ENCODE measurements around the gene LBHD2. TPM values are rescaled to one million over a fixed set of nuclear protein-coding genes. Genes with fewer than 3 reads are reported as not detected.

Gene LBHD2
- total and polyA plus RNA-seq, 2 of the 13 experiments (the other 11 are each of a cell fraction or from before 2014, with no cell fraction given), result 0.67 to 1.00 TPM

DNA sequence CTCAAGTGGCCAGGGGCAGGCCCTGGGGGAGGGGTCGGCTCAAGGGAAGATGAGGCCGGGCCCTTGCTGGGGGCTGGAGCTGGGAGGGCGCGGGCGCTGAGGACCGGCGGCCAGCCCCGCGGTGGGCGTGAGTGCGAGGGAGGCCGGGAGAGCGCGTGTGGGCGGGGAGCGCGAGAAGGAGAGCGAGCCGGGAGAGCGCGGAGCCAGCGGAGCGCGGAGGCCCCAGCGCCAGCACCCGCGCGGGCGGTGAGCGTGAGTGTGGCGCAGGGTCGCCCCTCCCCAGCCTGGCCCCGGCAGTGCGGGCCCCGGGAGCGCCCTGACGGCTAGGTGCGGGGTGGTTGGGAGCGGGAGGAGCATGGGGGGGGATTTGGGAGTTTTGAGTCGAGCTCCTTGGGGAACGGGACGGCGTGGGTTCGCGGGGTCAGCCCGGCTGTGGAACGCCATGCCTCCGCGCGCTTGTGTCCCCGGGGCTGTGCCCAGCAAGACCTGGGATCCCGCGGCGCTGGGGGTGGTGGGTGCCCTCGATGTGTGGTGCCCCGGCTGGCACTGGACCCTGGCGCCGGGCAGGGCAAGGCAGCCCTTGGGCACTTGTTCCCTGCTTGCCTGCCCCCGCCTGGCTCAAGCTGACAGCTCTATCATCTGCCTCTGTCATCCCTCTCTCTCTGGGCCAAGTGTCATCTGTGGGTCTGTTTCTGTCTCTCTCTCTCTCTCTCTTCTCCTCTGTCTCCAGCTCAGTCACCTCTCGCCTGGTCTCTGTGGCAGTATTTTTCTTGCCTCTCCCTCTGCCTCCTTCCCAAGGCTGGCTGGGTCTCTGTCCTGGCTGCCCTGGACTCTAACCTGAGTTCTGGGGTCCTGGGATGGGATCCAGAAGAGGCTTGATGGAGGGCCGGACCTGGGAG is at the start of gene LBHD2 (continued):
- TF ChIP-seq, protein P1, sequence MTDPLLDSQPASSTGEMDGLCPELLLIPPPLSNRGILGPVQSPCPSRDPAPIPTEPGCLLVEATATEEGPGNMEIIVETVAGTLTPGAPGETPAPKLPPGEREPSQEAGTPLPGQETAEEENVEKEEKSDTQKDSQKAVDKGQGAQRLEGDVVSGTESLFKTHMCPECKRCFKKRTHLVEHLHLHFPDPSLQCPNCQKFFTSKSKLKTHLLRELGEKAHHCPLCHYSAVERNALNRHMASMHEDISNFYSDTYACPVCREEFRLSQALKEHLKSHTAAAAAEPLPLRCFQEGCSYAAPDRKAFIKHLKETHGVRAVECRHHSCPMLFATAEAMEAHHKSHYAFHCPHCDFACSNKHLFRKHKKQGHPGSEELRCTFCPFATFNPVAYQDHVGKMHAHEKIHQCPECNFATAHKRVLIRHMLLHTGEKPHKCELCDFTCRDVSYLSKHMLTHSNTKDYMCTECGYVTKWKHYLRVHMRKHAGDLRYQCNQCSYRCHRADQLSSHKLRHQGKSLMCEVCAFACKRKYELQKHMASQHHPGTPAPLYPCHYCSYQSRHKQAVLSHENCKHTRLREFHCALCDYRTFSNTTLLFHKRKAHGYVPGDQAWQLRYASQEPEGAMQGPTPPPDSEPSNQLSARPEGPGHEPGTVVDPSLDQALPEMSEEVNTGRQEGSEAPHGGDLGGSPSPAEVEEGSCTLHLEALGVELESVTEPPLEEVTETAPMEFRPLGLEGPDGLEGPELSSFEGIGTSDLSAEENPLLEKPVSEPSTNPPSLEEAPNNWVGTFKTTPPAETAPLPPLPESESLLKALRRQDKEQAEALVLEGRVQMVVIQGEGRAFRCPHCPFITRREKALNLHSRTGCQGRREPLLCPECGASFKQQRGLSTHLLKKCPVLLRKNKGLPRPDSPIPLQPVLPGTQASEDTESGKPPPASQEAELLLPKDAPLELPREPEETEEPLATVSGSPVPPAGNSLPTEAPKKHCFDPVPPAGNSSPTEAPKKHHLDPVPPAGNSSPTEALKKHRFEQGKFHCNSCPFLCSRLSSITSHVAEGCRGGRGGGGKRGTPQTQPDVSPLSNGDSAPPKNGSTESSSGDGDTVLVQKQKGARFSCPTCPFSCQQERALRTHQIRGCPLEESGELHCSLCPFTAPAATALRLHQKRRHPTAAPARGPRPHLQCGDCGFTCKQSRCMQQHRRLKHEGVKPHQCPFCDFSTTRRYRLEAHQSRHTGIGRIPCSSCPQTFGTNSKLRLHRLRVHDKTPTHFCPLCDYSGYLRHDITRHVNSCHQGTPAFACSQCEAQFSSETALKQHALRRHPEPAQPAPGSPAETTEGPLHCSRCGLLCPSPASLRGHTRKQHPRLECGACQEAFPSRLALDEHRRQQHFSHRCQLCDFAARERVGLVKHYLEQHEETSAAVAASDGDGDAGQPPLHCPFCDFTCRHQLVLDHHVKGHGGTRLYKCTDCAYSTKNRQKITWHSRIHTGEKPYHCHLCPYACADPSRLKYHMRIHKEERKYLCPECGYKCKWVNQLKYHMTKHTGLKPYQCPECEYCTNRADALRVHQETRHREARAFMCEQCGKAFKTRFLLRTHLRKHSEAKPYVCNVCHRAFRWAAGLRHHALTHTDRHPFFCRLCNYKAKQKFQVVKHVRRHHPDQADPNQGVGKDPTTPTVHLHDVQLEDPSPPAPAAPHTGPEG (CRISPR knock-in tag; IDR thresholded peaks at IDR 0.05), result no peak
- TF ChIP-seq HOXA3 (CRISPR knock-in tag; IDR thresholded peaks at IDR 0.05) (0 out of 2 replicates have a peak, but pooled peaks have one; percentile 19), NCOA5 (CRISPR knock-in tag; IDR thresholded peaks at IDR 0.05) (no peak), ZNF572 (CRISPR knock-in tag; IDR thresholded peaks at IDR 0.05) (no peak), YY1 (IDR thresholded peaks at IDR 0.05; ENCODE audit: insufficient read depth, insufficient replicate concordance, low read depth, low read length) (no peak), NFYC (CRISPR knock-in tag; IDR thresholded peaks at IDR 0.05) (no peak), POLR2AphosphoS5 (IDR thresholded peaks at IDR 0.05; ENCODE audit: low read depth, low read length) (no peak), ZBTB42 (CRISPR knock-in tag; IDR thresholded peaks at IDR 0.05) (no peak), SNAI1 (CRISPR knock-in tag; IDR thresholded peaks at IDR 0.05; ENCODE audit: borderline replicate concordance) (no peak), ZNF484 (CRISPR knock-in tag; IDR thresholded peaks at IDR 0.05; ENCODE audit: borderline replicate concordance, low read depth) (no peak), CHD2 (IDR thresholded peaks at IDR 0.05; ENCODE audit: low read depth, low read length) (no peak)
- TF ChIP-seq, protein P2, sequence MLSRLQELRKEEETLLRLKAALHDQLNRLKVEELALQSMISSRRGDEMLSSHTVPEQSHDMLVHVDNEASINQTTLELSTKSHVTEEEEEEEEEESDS (CRISPR knock-in tag; IDR thresholded peaks at IDR 0.05; ENCODE audit: borderline replicate concordance), result no peak
- TF ChIP-seq, protein P3, sequence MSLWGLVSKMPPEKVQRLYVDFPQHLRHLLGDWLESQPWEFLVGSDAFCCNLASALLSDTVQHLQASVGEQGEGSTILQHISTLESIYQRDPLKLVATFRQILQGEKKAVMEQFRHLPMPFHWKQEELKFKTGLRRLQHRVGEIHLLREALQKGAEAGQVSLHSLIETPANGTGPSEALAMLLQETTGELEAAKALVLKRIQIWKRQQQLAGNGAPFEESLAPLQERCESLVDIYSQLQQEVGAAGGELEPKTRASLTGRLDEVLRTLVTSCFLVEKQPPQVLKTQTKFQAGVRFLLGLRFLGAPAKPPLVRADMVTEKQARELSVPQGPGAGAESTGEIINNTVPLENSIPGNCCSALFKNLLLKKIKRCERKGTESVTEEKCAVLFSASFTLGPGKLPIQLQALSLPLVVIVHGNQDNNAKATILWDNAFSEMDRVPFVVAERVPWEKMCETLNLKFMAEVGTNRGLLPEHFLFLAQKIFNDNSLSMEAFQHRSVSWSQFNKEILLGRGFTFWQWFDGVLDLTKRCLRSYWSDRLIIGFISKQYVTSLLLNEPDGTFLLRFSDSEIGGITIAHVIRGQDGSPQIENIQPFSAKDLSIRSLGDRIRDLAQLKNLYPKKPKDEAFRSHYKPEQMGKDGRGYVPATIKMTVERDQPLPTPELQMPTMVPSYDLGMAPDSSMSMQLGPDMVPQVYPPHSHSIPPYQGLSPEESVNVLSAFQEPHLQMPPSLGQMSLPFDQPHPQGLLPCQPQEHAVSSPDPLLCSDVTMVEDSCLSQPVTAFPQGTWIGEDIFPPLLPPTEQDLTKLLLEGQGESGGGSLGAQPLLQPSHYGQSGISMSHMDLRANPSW (CRISPR knock-in tag; IDR thresholded peaks at IDR 0.05; ENCODE audit: borderline replicate concordance), result no peak
- TF ChIP-seq, protein P4, sequence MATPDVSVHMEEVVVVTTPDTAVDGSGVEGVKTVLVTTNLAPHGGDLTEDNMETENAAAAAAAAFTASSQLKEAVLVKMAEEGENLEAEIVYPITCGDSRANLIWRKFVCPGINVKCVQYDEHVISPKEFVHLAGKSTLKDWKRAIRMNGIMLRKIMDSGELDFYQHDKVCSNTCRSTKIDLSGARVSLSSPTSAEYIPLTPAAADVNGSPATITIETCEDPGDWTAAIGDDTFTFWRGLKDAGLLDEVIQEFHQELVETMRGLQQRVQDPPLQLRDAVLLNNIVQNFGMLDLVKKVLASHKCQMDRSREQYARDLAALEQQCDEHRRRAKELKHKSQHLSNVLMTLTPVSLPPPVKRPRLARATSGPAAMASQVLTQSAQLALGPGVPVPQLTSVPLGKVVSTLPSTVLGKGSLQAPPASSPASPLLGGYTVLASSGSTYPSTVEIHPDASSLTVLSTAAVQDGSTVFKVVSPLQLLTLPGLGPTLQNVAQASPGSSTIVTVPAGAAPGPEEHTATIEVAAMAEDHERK (CRISPR knock-in tag; IDR thresholded peaks at IDR 0.05; ENCODE audit: low read depth), result no peak
- TF ChIP-seq, protein P5, sequence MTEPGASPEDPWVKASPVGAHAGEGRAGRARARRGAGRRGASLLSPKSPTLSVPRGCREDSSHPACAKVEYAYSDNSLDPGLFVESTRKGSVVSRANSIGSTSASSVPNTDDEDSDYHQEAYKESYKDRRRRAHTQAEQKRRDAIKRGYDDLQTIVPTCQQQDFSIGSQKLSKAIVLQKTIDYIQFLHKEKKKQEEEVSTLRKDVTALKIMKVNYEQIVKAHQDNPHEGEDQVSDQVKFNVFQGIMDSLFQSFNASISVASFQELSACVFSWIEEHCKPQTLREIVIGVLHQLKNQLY (CRISPR knock-in tag; IDR thresholded peaks at IDR 0.05), result no peak
- TF ChIP-seq, protein P6, sequence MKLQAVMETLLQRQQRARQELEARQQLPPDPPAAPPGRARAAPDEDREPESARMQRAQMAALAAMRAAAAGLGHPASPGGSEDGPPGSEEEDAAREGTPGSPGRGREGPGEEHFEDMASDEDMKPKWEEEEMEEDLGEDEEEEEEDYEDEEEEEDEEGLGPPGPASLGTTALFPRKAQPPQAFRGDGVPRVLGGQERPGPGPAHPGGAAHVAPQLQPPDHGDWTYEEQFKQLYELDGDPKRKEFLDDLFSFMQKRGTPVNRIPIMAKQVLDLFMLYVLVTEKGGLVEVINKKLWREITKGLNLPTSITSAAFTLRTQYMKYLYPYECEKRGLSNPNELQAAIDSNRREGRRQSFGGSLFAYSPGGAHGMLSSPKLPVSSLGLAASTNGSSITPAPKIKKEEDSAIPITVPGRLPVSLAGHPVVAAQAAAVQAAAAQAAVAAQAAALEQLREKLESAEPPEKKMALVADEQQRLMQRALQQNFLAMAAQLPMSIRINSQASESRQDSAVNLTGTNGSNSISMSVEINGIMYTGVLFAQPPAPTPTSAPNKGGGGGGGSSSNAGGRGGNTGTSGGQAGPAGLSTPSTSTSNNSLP (IDR thresholded peaks at IDR 0.05; ENCODE audit: low read depth, low read length), result no peak
